Smooth muscle cell (in vitro differentiated cells): ENCODE measurements around the gene HOXD13. TPM values are rescaled to one million over a fixed set of nuclear protein-coding genes. Genes with fewer than 3 reads are reported as not detected.
A peak's percentile ranks its signal among the peaks of the same experiment; 100 is the strongest.

Source experiments
- DNase-seq: peaks from one replicate; lab custom pipeline; 2025; ENCODE audit not compliant: unreplicated experiment; lab: John Stamatoyannopoulos, UW
- H2AFZ ChIP-seq: fragments of 200-600 bp; sonication (generic); 2 replicates; pipeline ENCODE4 v1.6.0; 2016; ENCODE audit warnings: antibody characterized with exemption, low read depth, mild to moderate bottlenecking
- H3F3A ChIP-seq: fragments of 200-600 bp; sonication (generic); 2 replicates; pipeline ENCODE4 v1.6.0; 2017; ENCODE audit warnings: antibody characterized with exemption, low read depth
- H3K27ac ChIP-seq: fragments of 200-600 bp; sonication (generic); 2 replicates; pipeline ENCODE4 v1.5.1; 2016; ENCODE audit warnings: low read depth, mild to moderate bottlenecking
- H3K27me3 ChIP-seq: fragments of 200-600 bp; sonication (generic); 2 replicates; pipeline ENCODE4 v1.6.1; 2016; ENCODE audit warnings: low read depth, mild to moderate bottlenecking
- H3K36me3 ChIP-seq: fragments of 200-600 bp; sonication (generic); 2 replicates; pipeline ENCODE4 v1.5.1; 2016; ENCODE audit warnings: low read depth
- H3K4me1 ChIP-seq: fragments of 200-600 bp; sonication (generic); 2 replicates; pipeline ENCODE4 v1.5.1; 2016; ENCODE audit warnings: low read depth
- H3K4me2 ChIP-seq: fragments of 200-600 bp; sonication (generic); 2 replicates; pipeline ENCODE4 v1.6.0; 2016; ENCODE audit warnings: mild to moderate bottlenecking
- H3K4me3 ChIP-seq: fragments of 200-600 bp; sonication (generic); 2 replicates; pipeline ENCODE4 v1.5.1; 2016; ENCODE audit warnings: mild to moderate bottlenecking
- H3K79me2 ChIP-seq: fragments of 200-600 bp; sonication (generic); 2 replicates; pipeline ENCODE4 v1.6.0; 2016; ENCODE audit warnings: low read depth, mild to moderate bottlenecking
- H3K9ac ChIP-seq: fragments of 200-600 bp; sonication (generic); 2 replicates; pipeline ENCODE4 v1.6.0; 2016; ENCODE audit warnings: low read depth
- H3K9me3 ChIP-seq: fragments of 200-600 bp; sonication (generic); replicated peaks from 2 replicates; pipeline ENCODE4 v1.5.1; 2016; ENCODE audit warnings: low read depth
- H4K20me1 ChIP-seq: fragments of 200-600 bp; sonication (generic); 2 replicates; pipeline ENCODE4 v1.6.0; 2016; ENCODE audit warnings: low read depth
- CTCF ChIP-seq: fragments of 200-600 bp; sonication (generic); IDR thresholded peaks from 2 replicates; pipeline ENCODE4 v1.5.1; 2017; ENCODE audit warnings: borderline replicate concordance, mild to moderate bottlenecking, antibody characterized with exemption; ENCODE audit not compliant: insufficient read depth, poor library complexity, severe bottlenecking
- WGBS: methylation state at CpG from one replicate; pipeline ENCODE4 v1.1.7; 2016; ENCODE audit warnings: low lambda C conversion rate; 5-methylcytosine and 5-hydroxymethylcytosine counted together
- polyA plus RNA-seq: library from polyadenylated mRNA; unstranded; fragments of >200 nt; fragmentation: Nextera tagmentation; extraction: Ambion mirVana; gene quantifications from 2 replicates; pipeline ENCODE4 v1.2.1, GENCODE V29; 2016
- total RNA-seq: library from RNA; depleted of rRNA; stranded (reverse); fragments of >200 nt; gene quantifications from 2 replicates; pipeline ENCODE4 v1.2.3, GENCODE V29; 2014

The HOXD13 gene
- total and polyA plus RNA-seq, 2 experiments from 2014 or later: 0.31 to 1.9 TPM

GRCh38 chr2:176078541-176079284 is 13.8 kb upstream of the HOXD13 start:
- Histone ChIP-seq H3K4me3 (peak overlapping the region; percentile 33), H3K9me3 (no peaks in the 10 kb centered on the region), H3F3A (no peaks in the 10 kb centered on the region), H3K9ac (no peak overlapping the region), H2AFZ (no peak overlapping the region), H3K4me1 (peaks cover 6% of the 10 kb centered on the region), H3K4me2 (peak overlapping the region; percentile 78), H4K20me1 (no peaks in the 10 kb centered on the region), H3K79me2 (no peaks in the 10 kb centered on the region), H3K27ac (no peak overlapping the region), H3K36me3 (no peaks in the 10 kb centered on the region), H3K27me3 (peaks cover 97% of the 10 kb centered on the region)
- no peak for TF ChIP-seq CTCF
- DNase-seq: no peak
- 15% methylated on average over 25 of the region's 25 CpGs for WGBS

GRCh38 chr2:176079285-176079830 is 13.2 kb upstream of the HOXD13 start:
- peaks cover 97% of the 10 kb centered on the region for H3K27me3 ChIP-seq
- TF ChIP-seq CTCF: no peak
- no peaks in the 10 kb centered on the region for H3K36me3 ChIP-seq
- no peak overlapping the region for H3K27ac ChIP-seq
- 1% methylated on average over 30 of the region's 30 CpGs for WGBS
- no peaks in the 10 kb centered on the region for H4K20me1 ChIP-seq
- no peak overlapping the region for H3K9ac ChIP-seq
- H3K4me1 ChIP-seq: peaks cover 6% of the 10 kb centered on the region
- H3F3A ChIP-seq: no peaks in the 10 kb centered on the region
- H3K79me2 ChIP-seq: no peaks in the 10 kb centered on the region
- no peak for DNase-seq
- peak overlapping the region; percentile 78 for H3K4me2 ChIP-seq
- peak overlapping the region; percentile 33 for H3K4me3 ChIP-seq
- H3K9me3 ChIP-seq: no peaks in the 10 kb centered on the region
- no peak overlapping the region for H2AFZ ChIP-seq

GRCh38 chr2:176079831-176080539 is 12.5 kb upstream of the HOXD13 start:
- WGBS: 3% methylated on average over 45 of the region's 86 CpGs
- Histone ChIP-seq H3K27me3 (peaks cover 97% of the 10 kb centered on the region), H3K9ac (no peak overlapping the region), H3K4me3 (peak overlapping the region; percentile 44), H3K36me3 (no peaks in the 10 kb centered on the region), H3K9me3 (no peaks in the 10 kb centered on the region), H3K4me1 (peaks cover 11% of the 10 kb centered on the region), H3K27ac (no peak overlapping the region), H4K20me1 (no peaks in the 10 kb centered on the region), H3K4me2 (peak overlapping the region; percentile 79), H3F3A (no peaks in the 10 kb centered on the region), H3K79me2 (no peaks in the 10 kb centered on the region), H2AFZ (no peak overlapping the region)
- peak; percentile 97 for TF ChIP-seq CTCF
- no peak for DNase-seq
